Thoracic aorta (tissue), 2 donors: ENCODE results near the gene TREH. TPM values are rescaled to one million over a fixed set of nuclear protein-coding genes. Genes with fewer than 3 reads are reported as not detected.
A peak's percentile ranks its signal among the peaks of the same experiment; 100 is the strongest.

Experiments
- ATAC-seq: fragments of 150-250 bp; one replicate; pipeline ENCODE4 v1.8.0; 2017; ENCODE audit warnings: low read depth; ENCODE audit not compliant: insufficient number of reproducible peaks, low FRiP score
- DNase-seq: peaks from one replicate; pipeline ENCODE4 v3.0.0-alpha.2; 2020; ENCODE audit warnings: low spot score
- H3K27ac ChIP-seq, 2 donors: fragments of 200-600 bp; sonication (generic); 1 replicate in 1 of 2; 2 replicates in 1 of 2; pipeline ENCODE4 v1.5.1; 2016; ENCODE audit warnings: mild to moderate bottlenecking in 2 of 2, moderate library complexity in 2 of 2
- H3K27me3 ChIP-seq: fragments of 200-600 bp; sonication (generic); replicated peaks from 2 replicates; pipeline ENCODE4 v1.6.0; 2016; ENCODE audit warnings: mild to moderate bottlenecking; ENCODE audit not compliant: insufficient read depth
- H3K36me3 ChIP-seq: fragments of 200-600 bp; sonication (generic); one replicate; pipeline ENCODE4 v1.5.1; 2016
- H3K4me1 ChIP-seq, 2 donors: fragments of 200-600 bp; sonication (generic); 1 replicate in 1 of 2; 2 replicates in 1 of 2; pipeline versions ENCODE4 v1.5.1 to v1.6.0; 2016; ENCODE audit warnings: low read depth in 2 of 2, mild to moderate bottlenecking in 1 of 2; ENCODE audit not compliant: control insufficient read depth in 1 of 2
- H3K4me3 ChIP-seq: fragments of 200-600 bp; sonication (generic); 2 replicates; pipeline ENCODE4 v1.5.1; 2016; ENCODE audit warnings: mild to moderate bottlenecking
- H3K9me3 ChIP-seq: fragments of 200-600 bp; sonication (generic); 2 replicates; pipeline ENCODE4 v1.5.1; 2016
- CTCF ChIP-seq: fragments of 200-600 bp; sonication (generic); IDR thresholded peaks from one replicate; pipeline ENCODE4 v1.5.1; 2019; ENCODE audit warnings: antibody characterized with exemption
- total RNA-seq, 2 donors: library from RNA; depleted of rRNA; stranded (reverse); fragments of >200 nt; gene quantifications; one replicate each; pipeline versions ENCODE4 v1.1.0 to v1.2.3, GENCODE V29; 2016

Gene TREH
- total RNA-seq, 2 donors from 2014 or later, result not detected

DNA sequence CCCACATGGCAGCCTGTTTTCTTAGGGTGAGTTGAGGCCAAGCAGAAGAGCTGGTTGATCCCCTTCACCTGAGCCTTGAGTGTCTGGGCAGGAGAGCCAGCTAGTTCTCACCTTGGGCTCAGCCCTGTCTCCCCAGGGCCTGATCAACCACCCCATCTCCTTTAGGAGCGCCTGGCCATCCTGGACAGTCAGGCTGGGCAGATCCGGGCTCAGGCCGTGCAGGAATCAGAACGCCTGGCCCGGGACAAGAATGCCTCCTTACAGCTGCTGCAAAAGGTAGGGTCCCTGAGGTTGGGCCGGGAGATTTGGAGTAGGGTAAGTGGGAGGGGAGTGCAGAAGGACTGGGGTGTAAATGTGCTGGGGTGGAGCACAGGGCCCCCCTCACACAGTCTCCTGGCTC, 40.7 kb downstream of the TREH start:
- Histone ChIP-seq H3K36me3 (peaks cover 55% of the 10 kb centered on the region), H3K27ac (peak overlapping the region in 1 of 2 donors; percentile 15), H3K9me3 (no peaks in the 10 kb centered on the region), H3K4me3 (no peak overlapping the region), H3K4me1 (peaks cover 10 to 42% of the 10 kb centered on the region in 2 donors), H3K27me3 (no peaks in the 10 kb centered on the region)
- TF ChIP-seq CTCF, result no peak
- DNase-seq, result no peak
- ATAC-seq, result no peak

- H3K36me3 ChIP-seq, result peaks cover 51% of the 10 kb centered on the region
Measured at GRCh38 chr11:118636569-118637290, 42.7 kb downstream of the TREH start.

DNA sequence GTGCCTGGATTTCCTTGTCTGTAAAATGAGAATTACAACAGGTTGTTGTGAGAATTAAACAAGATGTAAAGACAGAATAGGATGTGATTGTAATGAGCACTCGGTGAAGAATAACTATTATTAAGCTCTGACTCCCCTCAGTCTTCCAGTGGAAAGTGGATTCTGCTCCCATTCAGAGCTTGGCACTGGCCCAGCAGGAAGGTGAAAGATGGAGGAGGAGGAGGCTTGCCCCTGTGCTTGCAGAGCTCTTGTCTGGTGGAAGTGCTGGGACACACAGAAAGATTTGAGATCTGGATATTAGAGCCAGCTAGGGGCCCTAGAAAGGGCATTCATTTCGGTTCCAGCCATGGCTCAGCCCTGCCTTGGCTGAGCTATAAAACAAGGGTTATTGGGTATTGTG, 43.8 kb downstream of the TREH start:
- Histone ChIP-seq H3K27me3 (no peaks in the 10 kb centered on the region), H3K36me3 (peaks cover 52% of the 10 kb centered on the region), H3K27ac (peak overlapping the region; percentile 51 to 85), H3K4me1 (peaks cover 10 to 42% of the 10 kb centered on the region in 2 donors), H3K9me3 (no peaks in the 10 kb centered on the region), H3K4me3 (no peak overlapping the region)
- DNase-seq (no peak), ATAC-seq (no peak)
- TF ChIP-seq CTCF, result no peak

More at GRCh38 chr11:118636569-118637290, 42.7 kb downstream of the TREH start:
- DNase-seq, result no peak
- Histone ChIP-seq H3K27ac (no peak overlapping the region), H3K27me3 (no peaks in the 10 kb centered on the region), H3K9me3 (no peaks in the 10 kb centered on the region), H3K4me3 (no peak overlapping the region), H3K4me1 (peaks cover 10 to 45% of the 10 kb centered on the region in 2 donors)
- no peak for TF ChIP-seq CTCF
- no peak for ATAC-seq

GRCh38 chr11:118635237-118635591, 44.2 kb downstream of the TREH start:
- Histone ChIP-seq H3K9me3 (no peaks in the 10 kb centered on the region), H3K27me3 (no peaks in the 10 kb centered on the region), H3K4me3 (peak overlapping the region; percentile 62), H3K36me3 (peaks cover 50% of the 10 kb centered on the region), H3K4me1 (peaks cover 10 to 40% of the 10 kb centered on the region in 2 donors), H3K27ac (peak overlapping the region; percentile 51 to 85)
- no peak for ATAC-seq
- no peak for TF ChIP-seq CTCF
- no peak for DNase-seq

GRCh38 chr11:118634431-118635236, 44.8 kb downstream of the TREH start:
- Histone ChIP-seq H3K27me3 (no peaks in the 10 kb centered on the region), H3K4me1 (peaks cover 10 to 40% of the 10 kb centered on the region in 2 donors), H3K9me3 (no peaks in the 10 kb centered on the region), H3K27ac (peak overlapping the region; percentile 51 to 85), H3K4me3 (peak overlapping the region; percentile 62), H3K36me3 (peaks cover 46% of the 10 kb centered on the region)
- TF ChIP-seq CTCF, result peak; percentile 29
- ATAC-seq (peak; percentile 42), DNase-seq (no peak)
